GM12872 (cell line): ENCODE data around the gene PAPPA.

Experiments used
- TF ChIP-seq, protein P1 (sequence below): IDR thresholded peaks from 3 replicates; pipeline ENCODE4 v1.5.1; 2011; ENCODE audit warnings: low read depth, mild to moderate bottlenecking, low read length, moderate library complexity; ENCODE audit not compliant: insufficient read depth

The PAPPA gene

DNA sequence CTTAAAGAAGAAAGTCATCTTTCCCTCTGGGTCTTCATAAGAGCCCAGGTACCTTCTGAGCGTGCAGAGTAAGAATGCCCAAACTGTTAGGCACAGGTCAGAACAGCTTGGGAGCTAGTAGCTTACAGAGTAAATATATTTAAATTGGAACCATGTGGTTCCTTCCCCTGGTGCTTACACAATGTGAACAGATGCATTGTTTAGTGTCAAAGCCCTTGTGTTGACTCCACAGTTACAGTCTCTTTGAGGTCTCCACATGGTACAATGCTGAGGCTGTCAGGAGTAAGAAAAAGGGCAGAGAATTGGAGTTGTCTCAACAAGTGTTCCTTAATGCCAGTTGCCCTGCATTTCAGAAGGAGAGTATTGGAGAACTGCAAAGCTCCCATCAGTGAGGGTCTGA, 188.5 kb downstream of the PAPPA start:
- TF ChIP-seq, protein P1, sequence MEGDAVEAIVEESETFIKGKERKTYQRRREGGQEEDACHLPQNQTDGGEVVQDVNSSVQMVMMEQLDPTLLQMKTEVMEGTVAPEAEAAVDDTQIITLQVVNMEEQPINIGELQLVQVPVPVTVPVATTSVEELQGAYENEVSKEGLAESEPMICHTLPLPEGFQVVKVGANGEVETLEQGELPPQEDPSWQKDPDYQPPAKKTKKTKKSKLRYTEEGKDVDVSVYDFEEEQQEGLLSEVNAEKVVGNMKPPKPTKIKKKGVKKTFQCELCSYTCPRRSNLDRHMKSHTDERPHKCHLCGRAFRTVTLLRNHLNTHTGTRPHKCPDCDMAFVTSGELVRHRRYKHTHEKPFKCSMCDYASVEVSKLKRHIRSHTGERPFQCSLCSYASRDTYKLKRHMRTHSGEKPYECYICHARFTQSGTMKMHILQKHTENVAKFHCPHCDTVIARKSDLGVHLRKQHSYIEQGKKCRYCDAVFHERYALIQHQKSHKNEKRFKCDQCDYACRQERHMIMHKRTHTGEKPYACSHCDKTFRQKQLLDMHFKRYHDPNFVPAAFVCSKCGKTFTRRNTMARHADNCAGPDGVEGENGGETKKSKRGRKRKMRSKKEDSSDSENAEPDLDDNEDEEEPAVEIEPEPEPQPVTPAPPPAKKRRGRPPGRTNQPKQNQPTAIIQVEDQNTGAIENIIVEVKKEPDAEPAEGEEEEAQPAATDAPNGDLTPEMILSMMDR = no peak

DNA sequence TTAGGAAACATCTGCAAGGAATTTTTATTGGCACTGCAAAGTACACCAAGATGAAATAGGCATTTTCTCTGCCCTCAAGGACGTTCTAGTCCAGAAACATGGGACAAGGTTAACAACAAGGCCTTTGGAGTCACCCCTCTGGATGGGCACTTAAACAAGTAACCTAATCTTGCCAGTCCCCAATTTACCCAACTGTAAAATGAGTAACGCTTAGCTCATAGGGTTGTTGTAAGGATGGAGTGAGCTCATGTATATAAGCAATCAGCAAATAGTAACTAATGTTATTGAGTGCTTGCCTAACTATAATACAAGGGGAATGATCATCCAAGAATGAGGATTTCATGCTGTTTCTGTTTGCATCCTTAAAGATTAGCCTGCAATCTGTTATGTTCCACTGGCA, 189.3 kb downstream of the PAPPA start:
- TF ChIP-seq, protein P1 = no peak

DNA sequence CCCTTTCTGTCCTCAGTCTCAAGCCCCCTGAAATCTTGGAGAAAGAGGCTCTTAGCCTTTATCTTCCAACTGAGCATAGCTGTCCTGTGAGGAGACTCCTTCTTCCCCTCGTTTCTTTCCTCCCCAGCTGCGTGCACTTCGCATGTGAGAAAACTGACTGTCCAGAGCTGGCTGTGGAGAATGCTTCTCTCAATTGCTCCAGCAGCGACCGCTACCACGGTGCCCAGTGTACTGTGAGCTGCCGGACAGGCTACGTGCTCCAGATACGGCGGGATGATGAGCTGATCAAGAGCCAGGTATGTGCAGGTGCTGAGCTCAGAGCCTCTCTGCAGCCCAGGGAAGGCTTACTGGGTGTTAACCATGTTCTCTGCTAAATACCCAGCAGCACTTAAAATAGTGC, 190.8 kb downstream of the PAPPA start:
- TF ChIP-seq, protein P1 = no peak

DNA sequence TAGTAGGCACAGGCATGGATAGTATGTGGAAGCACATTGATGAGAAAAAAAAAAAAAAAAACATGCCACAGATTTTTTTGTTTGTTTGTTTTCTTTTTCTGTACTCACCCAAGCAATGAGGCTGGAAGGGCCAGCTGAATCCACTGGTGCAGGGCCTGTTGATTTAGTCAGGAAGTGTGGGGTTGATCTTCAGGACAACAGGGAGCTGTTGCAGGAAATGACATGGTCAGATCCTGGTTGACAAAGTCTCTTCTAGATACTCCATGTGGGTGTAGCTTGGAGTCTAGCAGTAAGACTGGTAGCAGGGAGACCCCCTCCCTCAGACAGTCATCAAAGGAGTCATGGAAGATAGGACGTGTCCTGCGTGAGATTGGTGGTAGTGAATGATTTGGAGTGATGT, 191.8 kb downstream of the PAPPA start:
- TF ChIP-seq, protein P1 = no peak

DNA sequence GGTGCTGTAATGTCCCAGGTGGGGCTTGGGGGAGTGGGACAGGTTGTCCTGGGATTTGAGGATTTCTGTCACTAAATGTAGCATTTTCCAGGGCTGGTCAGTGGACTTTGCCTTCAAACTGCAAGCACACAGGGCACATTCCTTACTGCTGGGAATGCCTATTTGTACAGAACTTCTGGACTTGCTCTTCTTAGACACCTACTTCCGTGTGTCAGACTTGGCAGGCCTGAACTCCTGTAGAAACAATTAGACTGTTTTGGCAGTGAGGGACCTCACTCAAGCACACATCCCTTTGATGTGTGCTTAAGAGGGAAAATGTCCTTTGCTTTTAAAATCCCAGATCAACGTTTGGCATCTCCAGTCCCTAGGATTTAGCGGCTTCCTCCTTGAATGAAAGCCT, 192.2 kb downstream of the PAPPA start:
- TF ChIP-seq, protein P1 = no peak

DNA sequence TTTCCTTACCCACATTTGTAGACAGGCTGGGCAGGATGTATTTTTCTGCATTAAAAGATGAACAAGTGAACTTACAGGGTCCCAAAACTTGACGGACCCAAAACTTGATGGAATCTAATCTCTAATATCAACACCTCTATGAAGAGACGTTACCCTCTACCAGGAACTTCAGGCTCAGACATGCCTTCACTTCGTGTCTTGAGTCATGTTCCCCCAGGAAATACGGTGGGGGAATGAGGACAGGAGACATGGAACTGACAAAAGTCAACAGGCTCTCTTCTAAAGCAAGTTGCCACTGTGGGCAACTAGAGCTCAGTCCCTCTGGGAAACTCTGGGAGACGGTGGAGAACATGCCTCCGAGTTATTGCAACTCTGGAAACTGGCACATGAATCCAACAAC, 196.1 kb downstream of the PAPPA start:
- TF ChIP-seq, protein P1 = no peak

DNA sequence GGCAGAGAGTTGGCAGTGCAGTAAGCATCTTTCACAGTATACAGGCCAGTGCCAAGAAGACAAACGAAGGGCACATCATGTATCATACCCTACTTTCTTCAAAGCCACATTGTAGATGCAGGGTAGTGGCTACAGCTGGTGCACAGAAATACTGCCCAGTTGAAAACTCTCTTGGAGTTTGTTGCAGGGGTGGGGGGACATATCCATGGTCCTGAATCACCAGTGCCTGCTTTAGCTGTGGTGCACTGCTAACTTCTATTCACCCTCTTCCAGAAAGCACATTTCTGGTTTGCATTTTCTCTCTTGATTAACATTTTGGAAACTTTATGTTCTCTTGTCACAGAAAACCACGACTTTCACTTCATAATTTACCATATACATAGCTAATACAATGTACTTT, 196.6 kb downstream of the PAPPA start:
- TF ChIP-seq, protein P1 = no peak

DNA sequence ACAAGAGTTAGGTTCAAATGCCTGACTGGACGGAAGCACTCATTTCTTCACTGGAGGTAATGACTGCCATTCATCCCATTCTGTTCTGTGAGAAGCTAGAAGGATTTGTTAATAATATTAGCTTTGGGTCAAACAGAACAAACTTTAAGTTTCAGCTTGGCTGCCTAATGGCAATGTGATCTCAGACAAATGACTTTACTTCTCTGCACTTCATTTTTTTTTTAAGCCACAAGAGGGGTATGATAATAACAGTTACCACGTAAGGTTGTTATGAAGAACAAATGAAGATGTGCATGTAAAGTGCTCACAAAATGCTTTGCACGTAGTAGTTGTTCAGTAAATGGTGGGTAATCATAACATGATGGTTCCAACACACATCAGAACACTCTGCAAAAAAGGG, 199.4 kb downstream of the PAPPA start:
- TF ChIP-seq, protein P1 = no peak
